Cardiac muscle cell (in vitro differentiated cells and primary cell): ENCODE measurements around the gene SMIM41. TPM values are rescaled to one million over a fixed set of nuclear protein-coding genes. Genes with fewer than 3 reads are reported as not detected.

ENCODE experiments used
- DNase-seq, 2 donors: peaks; one replicate each; pipeline versions ENCODE4 v3.0.0 to v3.0.0-alpha.2; 2010 to 2017; ENCODE audit warnings: low read depth in 1 of 2, low spot score in 1 of 2
- H3K27ac ChIP-seq: fragments of 200-600 bp; sonication (generic); 2 replicates; pipeline ENCODE4 v1.5.1; 2016
- H3K27me3 ChIP-seq: fragments of 200-600 bp; sonication (generic); 2 replicates; pipeline ENCODE4 v1.6.0; 2016; ENCODE audit warnings: control low read depth
- H3K36me3 ChIP-seq: fragments of 200-600 bp; sonication (generic); 2 replicates; pipeline ENCODE4 v1.5.1; 2016; ENCODE audit warnings: control low read depth
- H3K4me1 ChIP-seq: fragments of 200-600 bp; sonication (generic); 2 replicates; pipeline ENCODE4 v1.8.1; 2017; ENCODE audit warnings: low read depth, mild to moderate bottlenecking, mixed run types
- H3K4me3 ChIP-seq: fragments of 200-600 bp; sonication (generic); 2 replicates; pipeline ENCODE4 v1.5.1; 2016; ENCODE audit warnings: mild to moderate bottlenecking
- H3K9me3 ChIP-seq: fragments of 200-600 bp; sonication (generic); 2 replicates; pipeline ENCODE4 v1.5.1; 2017; ENCODE audit warnings: low read depth, mild to moderate bottlenecking, control low read depth
- polyA plus RNA-seq: library from polyadenylated mRNA; unstranded; fragments of >200 nt; fragmentation: Nextera tagmentation; extraction: Ambion mirVana; gene quantifications from 2 replicates; pipeline ENCODE4 v1.2.1, GENCODE V29; 2016
- total RNA-seq: library from RNA; depleted of rRNA; stranded (reverse); fragments of >200 nt; gene quantifications from 2 replicates; pipeline ENCODE4 v1.2.3, GENCODE V29; 2016
- TF ChIP-seq, protein P1 (sequence below): IDR thresholded peaks from 2 replicates; pipeline ENCODE4 v1.5.1; 2012; ENCODE audit warnings: low read depth, mild to moderate bottlenecking, low read length

SMIM41 gene
- total and polyA plus RNA-seq, 2 experiments from 2014 or later, result not detected

- H3K27ac ChIP-seq, result no peak overlapping the region
- peaks cover 10% of the 10 kb centered on the region for H3K36me3 ChIP-seq
- peak in 1 of 2 donors; percentile 35 for DNase-seq
- H3K9me3 ChIP-seq, result no peaks in the 10 kb centered on the region
- TF ChIP-seq, protein P1, sequence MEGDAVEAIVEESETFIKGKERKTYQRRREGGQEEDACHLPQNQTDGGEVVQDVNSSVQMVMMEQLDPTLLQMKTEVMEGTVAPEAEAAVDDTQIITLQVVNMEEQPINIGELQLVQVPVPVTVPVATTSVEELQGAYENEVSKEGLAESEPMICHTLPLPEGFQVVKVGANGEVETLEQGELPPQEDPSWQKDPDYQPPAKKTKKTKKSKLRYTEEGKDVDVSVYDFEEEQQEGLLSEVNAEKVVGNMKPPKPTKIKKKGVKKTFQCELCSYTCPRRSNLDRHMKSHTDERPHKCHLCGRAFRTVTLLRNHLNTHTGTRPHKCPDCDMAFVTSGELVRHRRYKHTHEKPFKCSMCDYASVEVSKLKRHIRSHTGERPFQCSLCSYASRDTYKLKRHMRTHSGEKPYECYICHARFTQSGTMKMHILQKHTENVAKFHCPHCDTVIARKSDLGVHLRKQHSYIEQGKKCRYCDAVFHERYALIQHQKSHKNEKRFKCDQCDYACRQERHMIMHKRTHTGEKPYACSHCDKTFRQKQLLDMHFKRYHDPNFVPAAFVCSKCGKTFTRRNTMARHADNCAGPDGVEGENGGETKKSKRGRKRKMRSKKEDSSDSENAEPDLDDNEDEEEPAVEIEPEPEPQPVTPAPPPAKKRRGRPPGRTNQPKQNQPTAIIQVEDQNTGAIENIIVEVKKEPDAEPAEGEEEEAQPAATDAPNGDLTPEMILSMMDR, result no peak
- H3K27me3 ChIP-seq, result no peaks in the 10 kb centered on the region
- no peaks in the 10 kb centered on the region for H3K4me1 ChIP-seq
- no peak overlapping the region for H3K4me3 ChIP-seq
Measured at GRCh38 chr12:52055731-52056711, 23.5 kb upstream of the SMIM41 start.

DNA sequence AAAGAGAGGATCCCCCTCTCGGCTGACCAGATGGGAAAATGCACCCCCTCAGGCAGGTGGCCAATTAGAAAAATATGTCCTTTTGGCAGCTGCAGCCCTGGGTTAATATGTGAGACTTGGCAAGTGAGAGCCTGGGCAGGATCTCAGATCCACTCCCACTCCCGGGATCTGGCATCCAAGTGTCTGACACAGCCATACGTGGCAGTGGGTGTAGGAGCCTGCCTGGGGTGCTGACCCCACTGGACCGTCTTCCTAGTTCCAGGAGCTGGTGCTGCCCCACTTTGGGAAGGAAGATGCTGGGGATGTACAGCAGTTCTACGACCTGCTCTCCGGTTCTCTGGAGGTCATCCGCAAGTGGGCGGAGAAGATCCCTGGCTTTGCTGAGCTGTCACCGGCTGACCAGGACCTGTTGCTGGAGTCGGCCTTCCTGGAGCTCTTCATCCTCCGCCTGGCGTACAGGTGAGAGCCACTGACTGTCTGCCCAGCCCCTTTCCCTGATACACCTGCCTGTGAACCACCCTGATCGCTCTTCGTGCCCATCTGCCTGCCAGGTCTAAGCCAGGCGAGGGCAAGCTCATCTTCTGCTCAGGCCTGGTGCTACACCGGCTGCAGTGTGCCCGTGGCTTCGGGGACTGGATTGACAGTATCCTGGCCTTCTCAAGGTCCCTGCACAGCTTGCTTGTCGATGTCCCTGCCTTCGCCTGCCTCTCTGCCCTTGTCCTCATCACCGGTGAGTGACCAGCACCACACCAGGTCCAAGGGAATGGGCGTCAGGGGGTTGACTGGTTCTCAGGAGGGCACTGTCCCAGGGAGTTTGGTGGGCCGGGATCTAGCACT is 22.5 kb upstream of the SMIM41 start:
- peak in 1 of 2 donors; percentile 36 for DNase-seq
- TF ChIP-seq, protein P1, result no peak
- H3K9me3 ChIP-seq, result no peaks in the 10 kb centered on the region
- no peaks in the 10 kb centered on the region for H3K4me1 ChIP-seq
- peaks cover 10% of the 10 kb centered on the region for H3K36me3 ChIP-seq
- no peak overlapping the region for H3K27ac ChIP-seq
- H3K4me3 ChIP-seq, result no peak overlapping the region
- no peaks in the 10 kb centered on the region for H3K27me3 ChIP-seq

- Histone ChIP-seq H3K4me1 (no peaks in the 10 kb centered on the region), H3K9me3 (no peaks in the 10 kb centered on the region), H3K36me3 (peaks cover 10% of the 10 kb centered on the region), H3K4me3 (no peak overlapping the region), H3K27ac (no peak overlapping the region), H3K27me3 (no peaks in the 10 kb centered on the region)
- TF ChIP-seq, protein P1, result no peak
- no peak for DNase-seq
Measured at GRCh38 chr12:52057638-52058576, 21.6 kb upstream of the SMIM41 start.

DNA sequence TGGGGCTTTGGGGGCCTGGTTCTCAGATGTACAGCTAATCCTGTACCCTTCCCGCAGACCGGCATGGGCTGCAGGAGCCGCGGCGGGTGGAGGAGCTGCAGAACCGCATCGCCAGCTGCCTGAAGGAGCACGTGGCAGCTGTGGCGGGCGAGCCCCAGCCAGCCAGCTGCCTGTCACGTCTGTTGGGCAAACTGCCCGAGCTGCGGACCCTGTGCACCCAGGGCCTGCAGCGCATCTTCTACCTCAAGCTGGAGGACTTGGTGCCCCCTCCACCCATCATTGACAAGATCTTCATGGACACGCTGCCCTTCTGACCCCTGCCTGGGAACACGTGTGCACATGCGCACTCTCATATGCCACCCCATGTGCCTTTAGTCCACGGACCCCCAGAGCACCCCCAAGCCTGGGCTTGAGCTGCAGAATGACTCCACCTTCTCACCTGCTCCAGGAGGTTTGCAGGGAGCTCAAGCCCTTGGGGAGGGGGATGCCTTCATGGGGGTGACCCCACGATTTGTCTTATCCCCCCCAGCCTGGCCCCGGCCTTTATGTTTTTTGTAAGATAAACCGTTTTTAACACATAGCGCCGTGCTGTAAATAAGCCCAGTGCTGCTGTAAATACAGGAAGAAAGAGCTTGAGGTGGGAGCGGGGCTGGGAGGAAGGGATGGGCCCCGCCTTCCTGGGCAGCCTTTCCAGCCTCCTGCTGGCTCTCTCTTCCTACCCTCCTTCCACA is 20.7 kb upstream of the SMIM41 start:
- no peaks in the 10 kb centered on the region for H3K4me1 ChIP-seq
- H3K27ac ChIP-seq, result no peak overlapping the region
- no peaks in the 10 kb centered on the region for H3K9me3 ChIP-seq
- TF ChIP-seq, protein P1, result no peak
- no peak overlapping the region for H3K4me3 ChIP-seq
- DNase-seq, result peak in 1 of 2 donors; percentile 16
- peaks cover 10% of the 10 kb centered on the region for H3K36me3 ChIP-seq
- no peaks in the 10 kb centered on the region for H3K27me3 ChIP-seq
